ENCODE measurements around the gene PIK3R2.

DNA sequence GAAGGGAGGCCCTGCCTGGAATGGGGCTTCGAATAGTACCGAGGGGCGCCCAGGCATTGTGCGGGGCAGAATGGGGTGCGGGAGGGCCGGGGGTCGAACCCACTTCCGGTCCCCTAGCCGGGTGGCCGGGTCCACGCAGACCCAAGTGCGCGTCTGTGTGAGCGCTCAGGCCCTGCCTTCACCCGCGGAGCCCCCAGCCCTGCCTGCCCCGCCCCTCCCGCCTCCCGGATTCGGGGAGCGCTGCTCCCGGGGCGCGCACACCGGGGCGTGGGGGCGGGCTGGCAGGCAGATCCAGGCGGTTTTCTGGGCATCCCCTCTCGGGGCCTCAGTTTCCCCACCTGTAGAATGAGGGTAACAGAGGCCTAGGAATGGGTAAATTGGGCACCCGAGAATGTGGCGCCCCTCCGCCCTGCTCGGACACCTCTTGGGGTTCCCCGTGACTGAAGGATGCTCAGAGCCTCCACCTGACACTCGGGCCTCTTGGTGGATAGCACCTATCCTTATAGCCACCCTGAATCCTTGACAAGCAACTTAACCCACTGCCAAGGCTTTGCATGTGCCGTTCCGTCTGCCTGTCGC is 682 bp downstream of the PIK3R2 start:
- TF ChIP-seq, protein P1, sequence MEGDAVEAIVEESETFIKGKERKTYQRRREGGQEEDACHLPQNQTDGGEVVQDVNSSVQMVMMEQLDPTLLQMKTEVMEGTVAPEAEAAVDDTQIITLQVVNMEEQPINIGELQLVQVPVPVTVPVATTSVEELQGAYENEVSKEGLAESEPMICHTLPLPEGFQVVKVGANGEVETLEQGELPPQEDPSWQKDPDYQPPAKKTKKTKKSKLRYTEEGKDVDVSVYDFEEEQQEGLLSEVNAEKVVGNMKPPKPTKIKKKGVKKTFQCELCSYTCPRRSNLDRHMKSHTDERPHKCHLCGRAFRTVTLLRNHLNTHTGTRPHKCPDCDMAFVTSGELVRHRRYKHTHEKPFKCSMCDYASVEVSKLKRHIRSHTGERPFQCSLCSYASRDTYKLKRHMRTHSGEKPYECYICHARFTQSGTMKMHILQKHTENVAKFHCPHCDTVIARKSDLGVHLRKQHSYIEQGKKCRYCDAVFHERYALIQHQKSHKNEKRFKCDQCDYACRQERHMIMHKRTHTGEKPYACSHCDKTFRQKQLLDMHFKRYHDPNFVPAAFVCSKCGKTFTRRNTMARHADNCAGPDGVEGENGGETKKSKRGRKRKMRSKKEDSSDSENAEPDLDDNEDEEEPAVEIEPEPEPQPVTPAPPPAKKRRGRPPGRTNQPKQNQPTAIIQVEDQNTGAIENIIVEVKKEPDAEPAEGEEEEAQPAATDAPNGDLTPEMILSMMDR (IDR thresholded peaks at IDR 0.05) = no peak
- TF ChIP-seq POLR2A (IDR thresholded peaks at IDR 0.05) = no peak

Data from Peyer's patch (tissue), 4 donors.